Measurements from ENCODE around the gene PCBP2.
A peak's percentile ranks its signal among the peaks of the same experiment; 100 is the strongest.
"Not testable (repeated sequence)": the region's sequence is repeated elsewhere in the genome, so short reads cannot be mapped to it uniquely, and the experiment has no call there.

The PCBP2 gene

GRCh38 chr12:53441040-53441833, 10.7 kb upstream of the PCBP2 start, which contains the start of gene PRR13:
TSS of gene PRR13 (plus strand) at chr12:53441734. CDS start at chr12:53442715, 981 bp downstream.
- peak within 1 kb of the TSS; percentile 92 for H3K4me3 ChIP-seq (ENCODE audit: low read length)
- no peak within 1 kb of the TSS for H3K27ac ChIP-seq (ENCODE audit: low read length)
- peaks cover 4% of the 10 kb centered on the region; the same call in 1 of the 2 replicates for H3K4me1 ChIP-seq (ENCODE audit: control insufficient read depth, insufficient read depth, low read length)
- peaks cover 5% of the 10 kb centered on the region; the same call in 1 of the 2 replicates for H3K36me3 ChIP-seq (ENCODE audit: control insufficient read depth, insufficient read depth, low read length)
- no CpG with 5 or more reads among the region's 31 CpGs for WGBS (ENCODE audit: insufficient coverage, insufficient read length)
- H3K9me3 ChIP-seq (ENCODE audit: control insufficient read depth, insufficient read depth, low read length) = no peaks in the 10 kb centered on the region
- H3K27me3 ChIP-seq (ENCODE audit: control insufficient read depth, insufficient read depth, low read length) = no peaks in the 10 kb centered on the region
- DNase-seq (ENCODE audit: low read depth, low spot score) = peak; percentile 99

DNA sequence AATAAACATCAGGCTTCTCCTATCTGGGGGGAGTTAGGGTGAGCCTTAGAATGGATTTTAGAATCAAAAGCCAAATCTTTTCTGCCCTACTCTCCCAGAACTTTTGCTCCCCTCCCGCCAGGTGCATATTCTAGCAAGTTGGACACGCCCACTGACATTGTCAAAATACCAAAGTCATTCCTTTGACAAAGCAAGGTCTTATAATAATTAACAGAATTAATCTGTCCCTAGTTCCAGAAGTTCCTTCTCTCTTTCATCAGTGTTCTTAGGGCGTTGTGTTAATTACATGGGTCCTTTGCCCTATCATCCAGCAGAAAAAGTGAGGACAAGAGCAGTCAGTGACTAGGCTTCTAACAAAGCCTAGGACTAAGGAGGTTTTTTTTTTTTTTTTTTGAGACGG, 7.9 kb upstream of the PCBP2 start:
- Histone ChIP-seq H3K27me3 (ENCODE audit: control insufficient read depth, insufficient read depth, low read length) (no peaks in the 10 kb centered on the region), H3K4me1 (ENCODE audit: control insufficient read depth, insufficient read depth, low read length) (peaks cover 4% of the 10 kb centered on the region; the same call in 1 of the 2 replicates), H3K27ac (ENCODE audit: low read length) (no peak overlapping the region), H3K36me3 (ENCODE audit: control insufficient read depth, insufficient read depth, low read length) (peaks cover 5% of the 10 kb centered on the region; the same call in 1 of the 2 replicates), H3K4me3 (ENCODE audit: low read length) (no peak overlapping the region), H3K9me3 (ENCODE audit: control insufficient read depth, insufficient read depth, low read length) (no peaks in the 10 kb centered on the region)
- no peak for DNase-seq (ENCODE audit: low read depth, low spot score)
- no CpG with 5 or more reads among the region's 4 CpGs for WGBS (ENCODE audit: insufficient coverage, insufficient read length)

DNA sequence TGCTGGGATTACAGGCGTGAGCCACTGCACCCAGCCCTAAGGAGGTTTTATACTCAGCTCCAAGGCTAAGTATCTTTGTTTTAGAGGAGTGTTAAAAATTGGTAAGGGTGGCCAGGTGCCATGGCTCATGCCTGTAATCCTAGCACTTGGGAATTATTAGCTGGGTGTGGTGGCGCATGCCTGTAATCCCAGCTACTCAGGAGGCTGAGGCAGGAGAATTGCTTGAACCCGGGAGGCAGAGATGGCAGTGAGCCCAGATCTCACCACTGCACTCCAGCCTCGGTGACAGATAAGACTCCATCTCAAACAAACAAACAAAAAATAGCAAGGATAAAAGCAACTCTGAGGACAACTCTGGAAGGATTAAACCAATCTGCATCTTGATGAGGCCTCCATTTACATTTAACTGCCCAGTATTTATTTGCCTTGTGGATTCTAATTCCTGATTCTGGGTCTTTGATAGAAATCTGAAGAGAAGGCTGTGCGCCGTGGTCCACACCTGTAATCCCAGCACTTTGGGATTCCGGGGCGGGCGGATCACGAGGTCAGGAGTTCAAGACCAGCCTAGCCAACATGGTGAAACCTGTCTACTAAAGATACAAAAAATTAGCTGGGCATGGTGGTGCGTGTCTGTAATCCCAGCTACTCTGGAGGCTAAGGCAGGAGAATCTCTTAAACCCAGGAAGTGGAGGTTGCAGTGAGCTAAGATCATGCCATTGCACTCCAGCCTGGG, 7.1 kb upstream of the PCBP2 start:
- DNase-seq (ENCODE audit: low read depth, low spot score); H3K27me3 ChIP-seq (ENCODE audit: control insufficient read depth, insufficient read depth, low read length); H3K4me1 ChIP-seq (ENCODE audit: control insufficient read depth, insufficient read depth, low read length); H3K36me3 ChIP-seq (ENCODE audit: control insufficient read depth, insufficient read depth, low read length); H3K4me3 ChIP-seq (ENCODE audit: low read length); H3K27ac ChIP-seq (ENCODE audit: low read length); H3K9me3 ChIP-seq (ENCODE audit: control insufficient read depth, insufficient read depth, low read length): not testable (repeated sequence)
- WGBS (ENCODE audit: insufficient coverage, insufficient read length) = no CpG with 5 or more reads among the region's 11 CpGs

DNA sequence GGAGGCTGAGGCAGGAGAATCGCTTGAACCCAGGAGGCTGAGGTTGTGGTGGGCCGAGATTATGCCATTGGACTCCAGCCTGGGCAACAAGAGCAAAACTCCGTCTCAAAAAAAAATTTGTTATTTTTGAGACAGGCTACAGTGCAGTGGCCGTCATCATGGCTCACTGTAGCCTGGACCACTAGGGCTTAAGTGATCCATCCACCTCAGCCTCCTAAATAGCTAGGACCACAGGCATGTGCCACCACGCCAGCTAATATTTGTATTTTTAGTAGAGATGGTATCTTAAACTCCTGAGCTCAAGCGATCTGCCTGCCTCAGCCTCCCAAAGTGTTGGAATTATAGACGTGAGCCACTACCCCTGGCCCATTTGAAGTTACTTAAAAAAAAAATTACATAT, 966 bp upstream of the PCBP2 start:
- Histone ChIP-seq H3K9me3 (ENCODE audit: control insufficient read depth, insufficient read depth, low read length) (no peaks in the 10 kb centered on the region), H3K36me3 (ENCODE audit: control insufficient read depth, insufficient read depth, low read length) (peaks cover 15% of the 10 kb centered on the region; the same call in 1 of the 2 replicates), H3K27me3 (ENCODE audit: control insufficient read depth, insufficient read depth, low read length) (no peaks in the 10 kb centered on the region), H3K4me1 (ENCODE audit: control insufficient read depth, insufficient read depth, low read length) (no peaks in the 10 kb centered on the region), H3K4me3 (ENCODE audit: low read length) (no peak overlapping the region), H3K27ac (ENCODE audit: low read length) (no peak overlapping the region)
- no CpG with 5 or more reads among the region's 7 CpGs for WGBS (ENCODE audit: insufficient coverage, insufficient read length)
- no peak for DNase-seq (ENCODE audit: low read depth, low spot score)

GRCh38 chr12:53452159-53453077, 516 bp downstream of the PCBP2 start:
- H3K27me3 ChIP-seq (ENCODE audit: control insufficient read depth, insufficient read depth, low read length) = no peaks in the 10 kb centered on the region

DNA sequence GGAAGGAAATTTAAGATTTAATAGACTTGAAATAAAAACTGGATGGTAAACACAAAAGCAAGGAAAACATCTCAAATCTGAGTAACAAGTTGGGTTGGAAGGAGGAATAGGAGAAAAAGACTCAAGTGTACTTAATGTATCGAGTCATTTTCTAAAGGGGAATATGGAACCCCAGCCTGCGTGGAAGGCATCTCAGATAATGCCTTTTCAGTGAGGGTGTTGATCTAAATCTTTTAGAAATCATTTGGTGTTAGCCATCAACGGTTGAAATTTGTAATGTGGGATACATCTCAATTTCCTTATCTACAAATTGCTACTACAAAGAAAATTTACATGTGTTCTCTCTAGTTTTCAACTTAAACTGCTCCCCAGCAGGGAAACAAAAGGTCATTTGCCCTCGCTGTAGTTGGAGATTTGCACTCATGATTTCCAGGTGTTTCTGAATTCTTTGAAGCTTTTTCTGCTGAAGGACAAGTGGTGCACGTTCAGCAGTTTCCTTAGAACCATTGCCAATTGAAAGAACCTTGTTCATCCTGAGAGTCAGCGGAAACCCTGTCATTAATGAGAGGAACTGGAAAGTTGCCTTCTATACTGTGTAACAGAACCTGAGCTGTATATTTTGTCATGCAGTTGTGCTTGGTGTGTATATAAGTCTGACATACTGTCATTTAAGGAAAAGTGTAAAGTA, 2.2 kb downstream of the PCBP2 start:
- Histone ChIP-seq H3K36me3 (ENCODE audit: control insufficient read depth, insufficient read depth, low read length) (peaks cover 29% of the 10 kb centered on the region; the same call in 1 of the 2 replicates), H3K4me1 (ENCODE audit: control insufficient read depth, insufficient read depth, low read length) (no peaks in the 10 kb centered on the region), H3K4me3 (ENCODE audit: low read length) (no peak overlapping the region), H3K27me3 (ENCODE audit: control insufficient read depth, insufficient read depth, low read length) (no peaks in the 10 kb centered on the region), H3K27ac (ENCODE audit: low read length) (no peak overlapping the region), H3K9me3 (ENCODE audit: control insufficient read depth, insufficient read depth, low read length) (no peaks in the 10 kb centered on the region)
- WGBS (ENCODE audit: insufficient coverage, insufficient read length) = no CpG with 5 or more reads among the region's 6 CpGs
- no peak for DNase-seq (ENCODE audit: low read depth, low spot score)

More at GRCh38 chr12:53452159-53453077, 516 bp downstream of the PCBP2 start:
- Histone ChIP-seq H3K9me3 (ENCODE audit: control insufficient read depth, insufficient read depth, low read length) (no peaks in the 10 kb centered on the region), H3K4me3 (ENCODE audit: low read length) (peak overlapping the region; percentile 100), H3K36me3 (ENCODE audit: control insufficient read depth, insufficient read depth, low read length) (peaks cover 23% of the 10 kb centered on the region; the same call in 1 of the 2 replicates), H3K4me1 (ENCODE audit: control insufficient read depth, insufficient read depth, low read length) (no peaks in the 10 kb centered on the region), H3K27ac (ENCODE audit: low read length) (no peak overlapping the region)
- no CpG with 5 or more reads among the region's 82 CpGs for WGBS (ENCODE audit: insufficient coverage, insufficient read length)
- DNase-seq (ENCODE audit: low read depth, low spot score) = no peak

DNA sequence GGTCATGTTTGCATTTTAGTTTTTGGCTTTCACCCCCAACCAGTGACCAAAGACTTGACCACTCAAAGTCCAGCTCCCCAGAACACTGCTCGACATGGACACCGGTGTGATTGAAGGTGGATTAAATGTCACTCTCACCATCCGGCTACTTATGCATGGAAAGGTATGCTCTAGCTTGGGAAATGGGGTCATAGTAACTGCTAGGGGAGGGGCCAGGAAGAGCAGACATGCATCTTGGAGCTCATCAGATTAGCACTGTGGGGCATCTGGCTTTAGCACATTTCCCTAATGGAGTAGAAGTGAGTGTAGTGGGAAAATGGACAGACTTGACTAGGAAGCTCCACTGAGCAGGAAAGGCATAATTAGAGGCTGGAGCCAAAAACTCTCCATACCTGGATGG, 2.8 kb downstream of the PCBP2 start:
- Histone ChIP-seq H3K27ac (ENCODE audit: low read length) (no peak overlapping the region), H3K4me1 (ENCODE audit: control insufficient read depth, insufficient read depth, low read length) (no peaks in the 10 kb centered on the region), H3K9me3 (ENCODE audit: control insufficient read depth, insufficient read depth, low read length) (no peaks in the 10 kb centered on the region), H3K36me3 (ENCODE audit: control insufficient read depth, insufficient read depth, low read length) (peaks cover 33% of the 10 kb centered on the region; the same call in 1 of the 2 replicates), H3K4me3 (ENCODE audit: low read length) (no peak overlapping the region), H3K27me3 (ENCODE audit: control insufficient read depth, insufficient read depth, low read length) (no peaks in the 10 kb centered on the region)
- WGBS (ENCODE audit: insufficient coverage, insufficient read length) = no CpG with 5 or more reads among the region's 3 CpGs
- no peak for DNase-seq (ENCODE audit: low read depth, low spot score)

DNA sequence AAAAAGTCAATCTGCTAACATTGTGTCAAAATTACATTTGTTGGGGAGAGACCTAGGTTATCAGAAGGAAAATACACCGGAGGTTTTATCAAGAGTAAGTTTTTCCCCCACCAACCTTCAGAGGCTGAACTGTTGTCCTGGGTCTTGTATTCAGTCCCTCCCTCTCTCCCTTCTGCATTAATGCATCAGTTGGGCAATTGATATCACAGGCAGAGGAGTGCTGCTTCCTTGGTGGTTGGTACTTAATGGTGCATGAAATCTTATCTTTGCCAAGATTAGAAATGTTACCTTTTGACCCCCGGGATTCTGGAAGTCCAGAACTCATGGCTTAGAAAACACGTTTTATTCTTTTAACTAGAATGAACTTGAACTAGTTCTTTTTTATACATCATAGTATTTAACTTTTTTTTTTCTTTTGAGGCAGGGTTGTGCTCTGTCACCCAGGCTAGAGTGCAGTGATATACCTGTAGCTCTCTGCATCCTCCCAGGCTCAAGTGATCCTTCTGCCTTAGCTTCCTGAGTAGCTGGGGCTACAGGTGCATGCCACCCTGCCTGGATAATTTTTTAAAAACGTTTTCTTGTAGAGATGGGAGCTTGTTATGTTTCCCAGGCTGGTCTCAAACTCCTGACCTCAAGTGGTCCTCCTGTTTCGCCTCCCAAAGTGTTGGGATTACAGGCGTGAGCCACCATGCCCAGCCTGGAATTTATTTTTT, 4.9 kb downstream of the PCBP2 start:
- DNase-seq (ENCODE audit: low read depth, low spot score) = no peak
- H3K4me3 ChIP-seq (ENCODE audit: low read length) = no peak overlapping the region
- no peaks in the 10 kb centered on the region for H3K9me3 ChIP-seq (ENCODE audit: control insufficient read depth, insufficient read depth, low read length)
- no peak overlapping the region for H3K27ac ChIP-seq (ENCODE audit: low read length)
- no CpG with 5 or more reads among the region's 6 CpGs for WGBS (ENCODE audit: insufficient coverage, insufficient read length)
- H3K27me3 ChIP-seq (ENCODE audit: control insufficient read depth, insufficient read depth, low read length) = no peaks in the 10 kb centered on the region
- H3K36me3 ChIP-seq (ENCODE audit: control insufficient read depth, insufficient read depth, low read length) = peaks cover 49% of the 10 kb centered on the region
- H3K4me1 ChIP-seq (ENCODE audit: control insufficient read depth, insufficient read depth, low read length) = no peaks in the 10 kb centered on the region

DNA sequence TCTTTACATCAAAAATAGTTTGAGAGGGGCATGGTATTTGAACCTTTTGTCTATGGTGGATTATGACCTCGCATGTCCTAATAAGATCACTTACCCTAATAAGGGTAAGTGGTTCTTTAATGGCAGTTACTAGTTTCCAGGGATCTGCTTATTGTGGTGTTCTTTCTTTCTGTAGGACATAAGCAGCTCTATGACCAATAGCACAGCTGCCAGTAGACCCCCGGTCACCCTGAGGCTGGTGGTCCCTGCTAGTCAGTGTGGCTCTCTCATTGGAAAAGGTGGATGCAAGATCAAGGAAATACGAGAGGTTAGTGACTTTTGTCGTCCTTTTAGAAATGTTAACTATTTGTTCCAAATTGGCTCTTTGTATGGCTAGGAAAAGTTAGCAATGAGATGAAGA, 7.2 kb downstream of the PCBP2 start:
- Histone ChIP-seq H3K4me3 (ENCODE audit: low read length) (no peak overlapping the region), H3K4me1 (ENCODE audit: control insufficient read depth, insufficient read depth, low read length) (no peaks in the 10 kb centered on the region), H3K36me3 (ENCODE audit: control insufficient read depth, insufficient read depth, low read length) (peaks cover 66% of the 10 kb centered on the region), H3K27ac (ENCODE audit: low read length) (no peak overlapping the region), H3K9me3 (ENCODE audit: control insufficient read depth, insufficient read depth, low read length) (no peaks in the 10 kb centered on the region), H3K27me3 (ENCODE audit: control insufficient read depth, insufficient read depth, low read length) (no peaks in the 10 kb centered on the region)
- no peak for DNase-seq (ENCODE audit: low read depth, low spot score)
- WGBS (ENCODE audit: insufficient coverage, insufficient read length) = no CpG with 5 or more reads among the region's 4 CpGs

Measured in iPS DF 6.9 (cell line).